Endometrial microvascular endothelial cells (primary cell): ENCODE measurements around the gene MAPRE3. TPM values are rescaled to one million over a fixed set of nuclear protein-coding genes. Genes with fewer than 3 reads are reported as not detected.

Experiments used
- in situ Hi-C: cut with HindIII; loops from 2 replicates; pipeline ENCODE4 v1.10.0; 2017; ENCODE audit warnings: low sequenced_read_pairs, low pct_unique_long_range_greater_than_20kb; ENCODE audit errors: inconsistent ontology term
- total RNA-seq: library from RNA; depleted of rRNA; stranded (reverse); fragments of >200 nt; gene quantifications from one replicate; pipeline ENCODE4 v1.2.3, GENCODE V29; 2015; ENCODE audit errors: inconsistent ontology term

Gene MAPRE3
- total RNA-seq, 1 donor from 2014 or later = 2.6 TPM

GRCh38 chr2:26977012-26977411 is 6.6 kb downstream of the MAPRE3 start:
- in situ Hi-C loops = no loop called here

- in situ Hi-C loops = no loop called here
Measured at GRCh38 chr2:26978061-26978596, 7.7 kb downstream of the MAPRE3 start.

GRCh38 chr2:26979741-26980140 is 9.3 kb downstream of the MAPRE3 start:
- in situ Hi-C loops = no loop called here

GRCh38 chr2:26980971-26981370 is 10.5 kb downstream of the MAPRE3 start:
- in situ Hi-C loops = no loop called here

GRCh38 chr2:26982102-26982742 is 11.8 kb downstream of the MAPRE3 start:
- in situ Hi-C loops = no loop called here

GRCh38 chr2:26983746-26984145 is 13.3 kb downstream of the MAPRE3 start:
- in situ Hi-C loops = no loop called here

GRCh38 chr2:26985807-26986206 is 15.4 kb downstream of the MAPRE3 start:
- in situ Hi-C loops = no loop called here

GRCh38 chr2:26986576-26986975 is 16.1 kb downstream of the MAPRE3 start:
- in situ Hi-C loops = no loop called here

GRCh38 chr2:26988058-26988860 is 17.8 kb downstream of the MAPRE3 start:
- in situ Hi-C loops = no loop called here

GRCh38 chr2:26989156-26989555 is 18.7 kb downstream of the MAPRE3 start:
- in situ Hi-C loops = no loop called here

- in situ Hi-C loops = no loop called here
Measured at GRCh38 chr2:26991717-26992116, 21.3 kb downstream of the MAPRE3 start.

- in situ Hi-C loops = no loop called here
Measured at GRCh38 chr2:26993768-26994167, 23.3 kb downstream of the MAPRE3 start.

- in situ Hi-C loops = no loop called here
Measured at GRCh38 chr2:26994983-26995382, 24.5 kb downstream of the MAPRE3 start.

GRCh38 chr2:26997394-26997793 is 27.0 kb downstream of the MAPRE3 start:
- in situ Hi-C loops = no loop called here

GRCh38 chr2:26998323-26998722 is 27.9 kb downstream of the MAPRE3 start:
- in situ Hi-C loops = no loop called here

GRCh38 chr2:27000228-27000627 is 29.8 kb downstream of the MAPRE3 start:
- in situ Hi-C loops = no loop called here

GRCh38 chr2:27000995-27001394 is 30.6 kb downstream of the MAPRE3 start:
- in situ Hi-C loops = no loop called here

- in situ Hi-C loops = no loop called here
Measured at GRCh38 chr2:27001950-27002349, 31.5 kb downstream of the MAPRE3 start.

GRCh38 chr2:27003007-27003406 is 32.6 kb downstream of the MAPRE3 start:
- in situ Hi-C loops = no loop called here

- in situ Hi-C loops = no loop called here
Measured at GRCh38 chr2:27003857-27004256, 33.4 kb downstream of the MAPRE3 start.
